ENCODE measurements around the gene KLHL17. TPM values are rescaled to one million over a fixed set of nuclear protein-coding genes. Genes with fewer than 3 reads are reported as not detected.

KLHL17 gene
- total and polyA plus RNA-seq, 9 of the 15 experiments (the other 6 are each of a cell fraction or from before 2014, with no cell fraction given) = 0.14 to 84.8 (median 13.0) TPM

DNA sequence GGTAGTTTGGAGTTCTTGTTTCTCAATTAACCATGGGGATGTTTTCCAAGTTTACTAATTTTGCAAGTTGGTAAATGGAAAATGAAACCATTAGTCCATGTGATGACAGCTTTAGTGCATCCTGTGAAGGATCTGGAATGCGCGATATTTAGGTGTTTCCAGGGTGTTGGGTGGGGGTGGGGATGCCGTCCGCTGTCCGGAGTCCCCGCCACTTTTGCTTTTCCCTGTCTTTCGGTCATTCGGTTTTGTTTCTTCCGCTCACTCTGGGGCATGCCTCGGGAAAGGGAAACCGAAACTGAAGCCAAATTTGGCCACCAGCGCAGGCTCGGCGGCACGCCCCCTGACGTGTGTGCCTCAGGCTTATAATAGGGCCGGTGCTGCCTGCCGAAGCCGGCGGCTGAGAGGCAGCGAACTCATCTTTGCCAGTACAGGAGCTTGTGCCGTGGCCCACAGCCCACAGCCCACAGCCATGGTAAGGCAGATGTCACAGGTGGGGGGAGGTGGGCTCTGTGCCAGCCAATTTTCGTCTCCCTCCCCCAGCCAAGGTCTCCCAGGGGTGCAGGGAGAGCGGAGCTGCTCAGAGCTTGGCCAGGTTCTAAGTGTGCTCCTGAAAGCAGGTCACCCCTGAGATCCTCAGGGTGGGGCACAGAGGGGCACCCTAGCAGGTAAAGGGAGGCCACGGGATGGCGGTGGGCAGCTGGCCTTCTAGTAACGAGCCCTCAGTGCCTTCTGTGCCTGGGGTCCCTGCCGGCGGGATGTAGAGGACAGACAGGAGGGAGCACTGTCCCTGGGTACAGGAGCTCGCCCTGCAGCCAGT is 52.9 kb downstream of the KLHL17 start, which contains the start of gene ISG15 (continued):
- TF ChIP-seq ZNF318 (IDR thresholded peaks at IDR 0.05; ENCODE audit: borderline replicate concordance in 1 of 2, low read depth in 1 of 2) = peak in 1 of 2 experiments; percentile 97; a peak in 2 of 4 replicates
- TF ChIP-seq ZNF263 (CRISPR knock-in tag; IDR thresholded peaks at IDR 0.05; ENCODE audit: borderline replicate concordance) = peak; percentile 83
- TF ChIP-seq PTBP1 (IDR thresholded peaks at IDR 0.05; ENCODE audit: low read depth, low read length) = no peak
- no peak for TF ChIP-seq CSDE1 (IDR thresholded peaks at IDR 0.05)
- TF ChIP-seq ARID3B (CRISPR knock-in tag; IDR thresholded peaks at IDR 0.05; ENCODE audit: borderline replicate concordance) = no peak
- TF ChIP-seq ZNF551 (CRISPR knock-in tag; IDR thresholded peaks at IDR 0.05) = no peak
- TF ChIP-seq ZBTB8A (IDR thresholded peaks at IDR 0.05; ENCODE audit: partially characterized antibody) = no peak
- no peak for TF ChIP-seq ZNF780A (CRISPR knock-in tag; IDR thresholded peaks at IDR 0.05)
- TF ChIP-seq ZBTB1 (CRISPR knock-in tag; IDR thresholded peaks at IDR 0.05; ENCODE audit: borderline replicate concordance, low read depth) = 0 out of 2 replicates have a peak, but pooled peaks have one; percentile 39
- no peak for TF ChIP-seq KDM1A (IDR thresholded peaks at IDR 0.05)
- TF ChIP-seq, protein P1, sequence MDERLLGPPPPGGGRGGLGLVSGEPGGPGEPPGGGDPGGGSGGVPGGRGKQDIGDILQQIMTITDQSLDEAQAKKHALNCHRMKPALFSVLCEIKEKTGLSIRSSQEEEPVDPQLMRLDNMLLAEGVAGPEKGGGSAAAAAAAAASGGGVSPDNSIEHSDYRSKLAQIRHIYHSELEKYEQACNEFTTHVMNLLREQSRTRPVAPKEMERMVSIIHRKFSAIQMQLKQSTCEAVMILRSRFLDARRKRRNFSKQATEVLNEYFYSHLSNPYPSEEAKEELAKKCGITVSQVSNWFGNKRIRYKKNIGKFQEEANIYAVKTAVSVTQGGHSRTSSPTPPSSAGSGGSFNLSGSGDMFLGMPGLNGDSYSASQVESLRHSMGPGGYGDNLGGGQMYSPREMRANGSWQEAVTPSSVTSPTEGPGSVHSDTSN (CRISPR knock-in tag; IDR thresholded peaks at IDR 0.05; ENCODE audit: low read depth) = no peak
- TF ChIP-seq, protein P1 (tag; conservative IDR thresholded peaks at IDR 0.05; ENCODE audit: low read depth) = peak; percentile 94
- peak; percentile 64; the same call in 1 of the 2 replicates for TF ChIP-seq CXXC5 (CRISPR knock-in tag; IDR thresholded peaks at IDR 0.05)
- no peak for TF ChIP-seq ZNF316 (IDR thresholded peaks at IDR 0.05)
